Measurements from ENCODE around the gene SCGB3A2.

Gene SCGB3A2, protein sequence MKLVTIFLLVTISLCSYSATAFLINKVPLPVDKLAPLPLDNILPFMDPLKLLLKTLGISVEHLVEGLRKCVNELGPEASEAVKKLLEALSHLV

DNA sequence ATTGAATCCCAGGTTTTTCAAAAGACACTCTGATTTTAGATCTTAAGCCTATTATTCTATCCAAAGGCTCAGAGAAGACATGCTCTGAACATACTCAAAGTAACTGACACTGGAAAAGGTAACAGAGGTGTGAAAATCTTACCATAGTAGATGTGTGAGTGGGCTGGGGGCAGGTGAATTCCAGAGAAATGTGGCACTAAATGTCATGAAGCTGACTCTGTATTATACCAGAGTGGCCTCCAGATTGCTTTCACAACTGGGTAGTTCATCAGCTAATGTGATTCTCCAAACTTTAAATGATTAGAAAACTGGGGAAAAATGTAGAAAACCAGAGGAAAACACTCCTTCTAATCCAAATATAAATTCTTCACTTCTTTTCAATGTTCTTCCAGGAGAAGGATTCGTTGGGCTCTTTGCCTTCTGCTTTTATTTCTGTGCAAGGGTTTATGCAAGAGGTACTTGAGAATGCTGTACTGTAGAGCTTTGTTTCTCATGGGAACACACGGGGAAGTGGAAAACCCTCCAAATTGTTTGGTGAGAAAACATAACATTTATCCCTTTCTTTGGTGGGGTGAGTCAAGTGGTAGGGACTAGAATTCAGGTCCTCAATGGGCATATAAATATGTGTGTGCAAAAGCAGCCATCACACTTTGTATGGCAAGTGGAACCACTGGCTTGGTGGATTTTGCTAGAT, at the start of gene SCGB3A2:
TSS of gene SCGB3A2 (plus strand) at position 646 of the 694 bp plus-strand sequence. CDS start 93 bp downstream, outside the sequence.
- TF ChIP-seq TSHZ2 (CRISPR knock-in tag; IDR thresholded peaks at IDR 0.05) (no peak), ISL1 (CRISPR knock-in tag; IDR thresholded peaks at IDR 0.05) (no peak), ZC3H10 (CRISPR knock-in tag; IDR thresholded peaks at IDR 0.05) (no peak), ZNF70 (CRISPR knock-in tag; IDR thresholded peaks at IDR 0.05) (no peak), GLIS3 (CRISPR knock-in tag; IDR thresholded peaks at IDR 0.05) (no peak), TOX (CRISPR knock-in tag; IDR thresholded peaks at IDR 0.05; ENCODE audit: borderline replicate concordance) (no peak)
- TF ChIP-seq, protein P1, sequence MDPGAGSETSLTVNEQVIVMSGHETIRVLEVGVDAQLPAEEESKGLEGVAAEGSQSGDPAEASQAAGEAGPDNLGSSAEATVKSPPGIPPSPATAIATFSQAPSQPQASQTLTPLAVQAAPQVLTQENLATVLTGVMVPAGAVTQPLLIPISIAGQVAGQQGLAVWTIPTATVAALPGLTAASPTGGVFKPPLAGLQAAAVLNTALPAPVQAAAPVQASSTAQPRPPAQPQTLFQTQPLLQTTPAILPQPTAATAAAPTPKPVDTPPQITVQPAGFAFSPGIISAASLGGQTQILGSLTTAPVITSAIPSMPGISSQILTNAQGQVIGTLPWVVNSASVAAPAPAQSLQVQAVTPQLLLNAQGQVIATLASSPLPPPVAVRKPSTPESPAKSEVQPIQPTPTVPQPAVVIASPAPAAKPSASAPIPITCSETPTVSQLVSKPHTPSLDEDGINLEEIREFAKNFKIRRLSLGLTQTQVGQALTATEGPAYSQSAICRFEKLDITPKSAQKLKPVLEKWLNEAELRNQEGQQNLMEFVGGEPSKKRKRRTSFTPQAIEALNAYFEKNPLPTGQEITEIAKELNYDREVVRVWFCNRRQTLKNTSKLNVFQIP (CRISPR knock-in tag; IDR thresholded peaks at IDR 0.05; ENCODE audit: borderline replicate concordance, low read depth) = no peak
- no peak for ATAC-seq

- no peak for TF ChIP-seq TOX (CRISPR knock-in tag; IDR thresholded peaks at IDR 0.05; ENCODE audit: borderline replicate concordance)
- TF ChIP-seq ESRRG (CRISPR knock-in tag; IDR thresholded peaks at IDR 0.05) = no peak
- TF ChIP-seq ARNTL (CRISPR knock-in tag; IDR thresholded peaks at IDR 0.05; ENCODE audit: borderline replicate concordance, low read depth) = no peak
- no peak for ATAC-seq
Observed at GRCh38 chr5:147830035-147830434, 48.5 kb upstream of the SCGB3A2 start.

DNA sequence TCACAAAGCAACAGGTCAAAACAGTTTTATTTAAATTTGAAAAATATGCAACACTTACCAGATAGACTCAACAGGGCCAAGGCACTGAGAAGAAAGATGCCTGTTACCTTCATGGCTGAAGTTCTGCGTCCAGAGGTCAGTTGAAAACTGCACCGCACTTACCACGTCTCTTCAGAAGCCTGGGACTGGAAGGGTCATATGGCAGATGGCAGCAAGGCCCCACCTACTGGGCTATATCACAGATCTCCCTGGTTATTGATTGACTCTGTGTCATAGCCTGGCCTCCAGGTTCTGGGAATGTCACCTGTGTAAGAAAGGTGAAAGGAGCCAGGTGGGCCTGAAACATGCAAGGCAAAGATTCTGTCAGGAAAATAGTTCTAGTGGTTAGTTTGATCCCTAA, 47.0 kb upstream of the SCGB3A2 start, which contains the start of gene SPINK1:
TSS of gene SPINK1 (minus strand) at position 207 of the 400 bp plus-strand sequence. CDS start at position 113, 94 bp downstream.
- TF ChIP-seq, protein P1 (CRISPR knock-in tag; IDR thresholded peaks at IDR 0.05; ENCODE audit: borderline replicate concordance, low read depth) = no peak
- TF ChIP-seq ESRRG (CRISPR knock-in tag; IDR thresholded peaks at IDR 0.05) (no peak), RARB (CRISPR knock-in tag; IDR thresholded peaks at IDR 0.05) (no peak), PATZ1 (CRISPR knock-in tag; IDR thresholded peaks at IDR 0.05; ENCODE audit: borderline replicate concordance) (no peak), ZC3H10 (CRISPR knock-in tag; IDR thresholded peaks at IDR 0.05) (no peak), CSDC2 (CRISPR knock-in tag; IDR thresholded peaks at IDR 0.05) (no peak), ZNF8 (CRISPR knock-in tag; IDR thresholded peaks at IDR 0.05) (no peak), TOX (CRISPR knock-in tag; IDR thresholded peaks at IDR 0.05; ENCODE audit: borderline replicate concordance) (no peak), ZFP30 (CRISPR knock-in tag; IDR thresholded peaks at IDR 0.05) (no peak)
- ATAC-seq = no peak

- ATAC-seq = no peak
- TF ChIP-seq PPARA (CRISPR knock-in tag; IDR thresholded peaks at IDR 0.05; ENCODE audit: borderline replicate concordance) = no peak
- TF ChIP-seq PATZ1 (CRISPR knock-in tag; IDR thresholded peaks at IDR 0.05; ENCODE audit: borderline replicate concordance) = no peak
- no peak for TF ChIP-seq TSHZ2 (CRISPR knock-in tag; IDR thresholded peaks at IDR 0.05)
- TF ChIP-seq, protein P2, sequence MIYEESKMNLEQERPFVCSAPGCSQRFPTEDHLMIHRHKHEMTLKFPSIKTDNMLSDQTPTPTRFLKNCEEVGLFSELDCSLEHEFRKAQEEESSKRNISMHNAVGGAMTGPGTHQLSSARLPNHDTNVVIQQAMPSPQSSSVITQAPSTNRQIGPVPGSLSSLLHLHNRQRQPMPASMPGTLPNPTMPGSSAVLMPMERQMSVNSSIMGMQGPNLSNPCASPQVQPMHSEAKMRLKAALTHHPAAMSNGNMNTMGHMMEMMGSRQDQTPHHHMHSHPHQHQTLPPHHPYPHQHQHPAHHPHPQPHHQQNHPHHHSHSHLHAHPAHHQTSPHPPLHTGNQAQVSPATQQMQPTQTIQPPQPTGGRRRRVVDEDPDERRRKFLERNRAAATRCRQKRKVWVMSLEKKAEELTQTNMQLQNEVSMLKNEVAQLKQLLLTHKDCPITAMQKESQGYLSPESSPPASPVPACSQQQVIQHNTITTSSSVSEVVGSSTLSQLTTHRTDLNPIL (CRISPR knock-in tag; IDR thresholded peaks at IDR 0.05; ENCODE audit: low read depth) = no peak
- no peak for TF ChIP-seq GLIS3 (CRISPR knock-in tag; IDR thresholded peaks at IDR 0.05)
- TF ChIP-seq OSR1 (CRISPR knock-in tag; IDR thresholded peaks at IDR 0.05) = no peak
- TF ChIP-seq ZNF565 (CRISPR knock-in tag; conservative IDR thresholded peaks at IDR 0.05; ENCODE audit: low read depth) = no peak
- no peak for TF ChIP-seq ZFP3 (CRISPR knock-in tag; IDR thresholded peaks at IDR 0.05)
Observed at GRCh38 chr5:147832541-147832940, 46.0 kb upstream of the SCGB3A2 start.
